ENCODE results near the gene CEP164.

DNA sequence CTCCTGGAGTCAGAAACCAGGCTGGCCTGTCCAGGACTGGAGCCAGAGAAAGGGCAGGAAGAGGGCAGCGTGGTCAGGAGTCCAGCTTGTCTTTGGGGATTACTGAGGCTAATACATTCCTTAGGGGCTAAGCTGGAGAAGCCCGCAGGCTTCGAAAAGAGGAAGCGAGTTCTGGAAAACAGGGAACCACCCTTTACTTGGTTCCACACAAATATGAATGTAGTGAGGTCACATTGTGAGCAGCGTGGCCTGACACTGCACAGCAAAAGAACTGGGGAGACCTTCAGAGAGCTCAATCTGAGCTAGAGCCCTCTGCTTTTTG is 132.3 kb downstream of the CEP164 start:
- TF ChIP-seq, protein P1, sequence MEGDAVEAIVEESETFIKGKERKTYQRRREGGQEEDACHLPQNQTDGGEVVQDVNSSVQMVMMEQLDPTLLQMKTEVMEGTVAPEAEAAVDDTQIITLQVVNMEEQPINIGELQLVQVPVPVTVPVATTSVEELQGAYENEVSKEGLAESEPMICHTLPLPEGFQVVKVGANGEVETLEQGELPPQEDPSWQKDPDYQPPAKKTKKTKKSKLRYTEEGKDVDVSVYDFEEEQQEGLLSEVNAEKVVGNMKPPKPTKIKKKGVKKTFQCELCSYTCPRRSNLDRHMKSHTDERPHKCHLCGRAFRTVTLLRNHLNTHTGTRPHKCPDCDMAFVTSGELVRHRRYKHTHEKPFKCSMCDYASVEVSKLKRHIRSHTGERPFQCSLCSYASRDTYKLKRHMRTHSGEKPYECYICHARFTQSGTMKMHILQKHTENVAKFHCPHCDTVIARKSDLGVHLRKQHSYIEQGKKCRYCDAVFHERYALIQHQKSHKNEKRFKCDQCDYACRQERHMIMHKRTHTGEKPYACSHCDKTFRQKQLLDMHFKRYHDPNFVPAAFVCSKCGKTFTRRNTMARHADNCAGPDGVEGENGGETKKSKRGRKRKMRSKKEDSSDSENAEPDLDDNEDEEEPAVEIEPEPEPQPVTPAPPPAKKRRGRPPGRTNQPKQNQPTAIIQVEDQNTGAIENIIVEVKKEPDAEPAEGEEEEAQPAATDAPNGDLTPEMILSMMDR (IDR thresholded peaks at IDR 0.05), result no peak
- TF ChIP-seq NFYB (CRISPR knock-in tag; conservative IDR thresholded peaks at IDR 0.05; ENCODE audit: low read depth), result no peak
- TF ChIP-seq, protein P2, sequence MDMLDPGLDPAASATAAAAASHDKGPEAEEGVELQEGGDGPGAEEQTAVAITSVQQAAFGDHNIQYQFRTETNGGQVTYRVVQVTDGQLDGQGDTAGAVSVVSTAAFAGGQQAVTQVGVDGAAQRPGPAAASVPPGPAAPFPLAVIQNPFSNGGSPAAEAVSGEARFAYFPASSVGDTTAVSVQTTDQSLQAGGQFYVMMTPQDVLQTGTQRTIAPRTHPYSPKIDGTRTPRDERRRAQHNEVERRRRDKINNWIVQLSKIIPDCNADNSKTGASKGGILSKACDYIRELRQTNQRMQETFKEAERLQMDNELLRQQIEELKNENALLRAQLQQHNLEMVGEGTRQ (CRISPR knock-in tag; IDR thresholded peaks at IDR 0.05), result no peak
- no peak for TF ChIP-seq ZNF138 (CRISPR knock-in tag; conservative IDR thresholded peaks at IDR 0.05)
- TF ChIP-seq, protein P3, sequence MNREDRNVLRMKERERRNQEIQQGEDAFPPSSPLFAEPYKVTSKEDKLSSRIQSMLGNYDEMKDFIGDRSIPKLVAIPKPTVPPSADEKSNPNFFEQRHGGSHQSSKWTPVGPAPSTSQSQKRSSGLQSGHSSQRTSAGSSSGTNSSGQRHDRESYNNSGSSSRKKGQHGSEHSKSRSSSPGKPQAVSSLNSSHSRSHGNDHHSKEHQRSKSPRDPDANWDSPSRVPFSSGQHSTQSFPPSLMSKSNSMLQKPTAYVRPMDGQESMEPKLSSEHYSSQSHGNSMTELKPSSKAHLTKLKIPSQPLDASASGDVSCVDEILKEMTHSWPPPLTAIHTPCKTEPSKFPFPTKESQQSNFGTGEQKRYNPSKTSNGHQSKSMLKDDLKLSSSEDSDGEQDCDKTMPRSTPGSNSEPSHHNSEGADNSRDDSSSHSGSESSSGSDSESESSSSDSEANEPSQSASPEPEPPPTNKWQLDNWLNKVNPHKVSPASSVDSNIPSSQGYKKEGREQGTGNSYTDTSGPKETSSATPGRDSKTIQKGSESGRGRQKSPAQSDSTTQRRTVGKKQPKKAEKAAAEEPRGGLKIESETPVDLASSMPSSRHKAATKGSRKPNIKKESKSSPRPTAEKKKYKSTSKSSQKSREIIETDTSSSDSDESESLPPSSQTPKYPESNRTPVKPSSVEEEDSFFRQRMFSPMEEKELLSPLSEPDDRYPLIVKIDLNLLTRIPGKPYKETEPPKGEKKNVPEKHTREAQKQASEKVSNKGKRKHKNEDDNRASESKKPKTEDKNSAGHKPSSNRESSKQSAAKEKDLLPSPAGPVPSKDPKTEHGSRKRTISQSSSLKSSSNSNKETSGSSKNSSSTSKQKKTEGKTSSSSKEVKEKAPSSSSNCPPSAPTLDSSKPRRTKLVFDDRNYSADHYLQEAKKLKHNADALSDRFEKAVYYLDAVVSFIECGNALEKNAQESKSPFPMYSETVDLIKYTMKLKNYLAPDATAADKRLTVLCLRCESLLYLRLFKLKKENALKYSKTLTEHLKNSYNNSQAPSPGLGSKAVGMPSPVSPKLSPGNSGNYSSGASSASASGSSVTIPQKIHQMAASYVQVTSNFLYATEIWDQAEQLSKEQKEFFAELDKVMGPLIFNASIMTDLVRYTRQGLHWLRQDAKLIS (CRISPR knock-in tag; IDR thresholded peaks at IDR 0.05; ENCODE audit: borderline replicate concordance), result no peak
- TF ChIP-seq ZNF121 (CRISPR knock-in tag; IDR thresholded peaks at IDR 0.05), result no peak
- TF ChIP-seq, protein P4, sequence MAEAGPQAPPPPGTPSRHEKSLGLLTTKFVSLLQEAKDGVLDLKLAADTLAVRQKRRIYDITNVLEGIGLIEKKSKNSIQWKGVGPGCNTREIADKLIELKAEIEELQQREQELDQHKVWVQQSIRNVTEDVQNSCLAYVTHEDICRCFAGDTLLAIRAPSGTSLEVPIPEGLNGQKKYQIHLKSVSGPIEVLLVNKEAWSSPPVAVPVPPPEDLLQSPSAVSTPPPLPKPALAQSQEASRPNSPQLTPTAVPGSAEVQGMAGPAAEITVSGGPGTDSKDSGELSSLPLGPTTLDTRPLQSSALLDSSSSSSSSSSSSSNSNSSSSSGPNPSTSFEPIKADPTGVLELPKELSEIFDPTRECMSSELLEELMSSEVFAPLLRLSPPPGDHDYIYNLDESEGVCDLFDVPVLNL (CRISPR knock-in tag; IDR thresholded peaks at IDR 0.05; ENCODE audit: borderline replicate concordance, low read depth), result no peak
- no peak for TF ChIP-seq TEAD4 (CRISPR knock-in tag; IDR thresholded peaks at IDR 0.05)
